HG03095 (cell line): ENCODE data around the gene CXXC1.
A peak's percentile ranks its signal among the peaks of the same experiment; 100 is the strongest.
"Not testable (repeated sequence)": the region's sequence is repeated elsewhere in the genome, so short reads cannot be mapped to it uniquely, and the experiment has no call there.

Experiments
- ATAC-seq: cut with Tn5 transposase; IDR thresholded peaks from one replicate; pipeline ENCODE4 v1.9.1; 2021; ENCODE audit warnings: moderate library complexity; ENCODE audit not compliant: unreplicated experiment

The CXXC1 gene

DNA sequence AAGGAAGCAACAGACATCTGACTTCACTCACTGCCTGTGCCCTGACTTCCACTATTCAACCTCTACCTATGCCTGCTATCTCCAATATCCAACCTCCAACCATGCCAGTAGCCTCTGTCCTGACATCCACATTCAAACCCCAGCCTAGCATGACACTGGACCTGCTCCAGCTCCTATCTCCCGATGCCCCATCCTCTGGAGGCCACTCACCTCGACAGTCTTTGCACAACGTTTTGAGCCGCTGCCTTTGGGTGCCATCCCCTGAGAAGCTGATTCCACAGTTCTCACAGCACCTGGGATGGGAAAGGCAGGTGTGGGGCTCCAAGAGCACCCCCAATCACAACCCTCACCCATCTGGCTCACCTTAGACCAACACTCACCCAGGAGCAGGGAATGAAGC is 11.0 kb downstream of the CXXC1 start:
- no peak for ATAC-seq

DNA sequence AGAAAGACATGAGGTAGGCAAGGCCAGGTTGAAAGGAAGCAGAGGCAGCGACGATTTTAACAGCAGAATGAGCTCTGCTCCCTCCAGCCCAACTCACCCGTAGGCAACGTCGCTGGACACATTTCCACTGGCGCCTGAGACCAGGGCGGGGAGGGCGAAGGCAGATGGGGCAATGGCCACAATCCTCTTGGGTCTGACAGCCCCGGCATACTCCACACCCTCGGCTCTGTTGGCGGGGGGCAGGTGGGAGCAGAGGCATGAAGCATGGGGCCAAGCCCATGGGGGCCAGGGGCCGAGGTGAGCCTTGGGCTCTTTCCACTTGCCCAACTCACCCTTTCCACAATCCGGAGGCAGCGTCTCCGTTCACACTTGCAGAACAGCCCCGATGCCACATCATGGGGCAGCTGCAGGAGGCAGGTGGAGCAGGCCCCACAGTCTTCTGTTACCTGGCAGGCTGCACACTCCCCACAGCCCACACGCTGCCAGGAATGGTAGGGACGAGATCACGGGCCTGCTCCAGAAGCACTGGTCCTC is 11.9 kb downstream of the CXXC1 start:
- ATAC-seq: no peak

DNA sequence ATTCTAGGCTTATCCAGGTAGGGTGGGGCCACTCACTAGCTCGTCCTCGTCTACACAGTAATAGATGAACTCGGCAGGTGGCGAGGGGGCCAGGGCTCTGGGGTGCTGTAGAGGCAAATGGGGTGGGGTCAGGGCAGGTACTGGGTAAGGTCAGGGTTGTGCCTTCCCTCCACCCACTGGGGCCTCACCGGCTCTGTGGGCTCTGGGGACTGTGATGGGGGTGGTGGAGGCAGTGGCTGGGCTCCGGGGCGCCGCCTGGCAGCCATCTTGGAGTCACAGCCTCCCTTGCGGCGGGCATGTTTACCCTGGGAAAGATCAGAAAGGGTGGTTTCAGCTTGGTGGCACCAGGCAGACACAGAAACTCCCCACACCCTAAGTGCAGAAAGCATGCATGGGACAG is 12.6 kb downstream of the CXXC1 start:
- no peak for ATAC-seq

DNA sequence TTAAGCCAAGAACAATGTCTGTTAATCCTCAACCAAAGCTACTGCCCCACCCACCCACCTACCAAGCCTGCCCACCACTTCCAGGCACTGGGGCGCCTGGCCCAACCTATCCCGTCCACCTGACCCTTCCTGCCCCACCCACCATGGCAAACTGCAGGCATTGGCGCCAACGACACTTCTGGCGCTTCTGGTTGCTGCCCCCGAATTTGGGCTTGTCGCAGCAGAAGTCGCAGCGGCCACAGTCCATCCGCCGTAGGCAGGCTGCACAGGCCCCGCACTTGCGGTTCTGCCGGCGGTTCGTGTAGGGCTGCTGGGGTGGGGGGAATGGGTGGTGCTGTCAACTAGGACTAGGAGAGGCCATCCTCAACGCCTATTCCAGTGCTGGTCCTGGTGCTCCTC is 13.4 kb downstream of the CXXC1 start:
- ATAC-seq: no peak

DNA sequence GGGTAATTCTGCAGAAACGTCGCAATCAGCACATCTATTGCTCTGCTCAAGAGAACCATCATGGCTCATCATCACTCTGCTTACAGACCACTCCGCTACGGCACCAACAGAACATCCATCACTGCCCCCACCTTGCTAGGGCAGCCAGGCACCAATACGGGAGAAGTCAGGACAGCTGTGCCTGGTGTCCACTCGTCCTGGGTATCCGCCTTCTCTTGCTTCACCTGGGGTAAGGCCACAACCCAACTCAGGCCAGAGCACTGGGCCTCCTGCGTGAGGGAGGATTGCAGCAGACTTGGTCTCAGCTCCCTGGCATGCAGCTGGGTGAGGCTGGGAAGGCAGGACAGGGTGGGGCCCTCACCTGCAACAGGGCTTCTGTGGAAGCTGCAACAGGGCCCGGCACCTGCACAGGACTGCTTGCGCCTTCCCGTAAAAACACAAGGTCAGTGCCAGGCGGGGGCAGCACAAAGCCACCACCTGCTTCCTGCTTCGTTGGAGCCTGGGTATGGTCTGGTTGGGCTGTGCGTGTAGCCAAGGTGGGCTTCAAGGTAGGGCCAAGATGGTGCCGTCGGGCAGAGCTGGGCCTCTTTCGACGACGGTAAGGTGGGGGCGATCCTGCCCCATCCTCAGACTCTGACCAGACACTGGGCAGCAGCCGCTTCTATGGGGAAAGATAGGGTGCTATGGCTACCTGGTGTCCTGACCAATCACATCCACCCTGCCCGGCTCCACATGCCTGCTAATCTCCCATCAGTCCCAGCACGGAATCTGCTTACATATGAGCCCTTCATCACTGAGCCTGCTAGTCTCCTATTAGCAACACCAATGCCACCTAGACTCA is 14.1 kb downstream of the CXXC1 start:
- no peak for ATAC-seq

DNA sequence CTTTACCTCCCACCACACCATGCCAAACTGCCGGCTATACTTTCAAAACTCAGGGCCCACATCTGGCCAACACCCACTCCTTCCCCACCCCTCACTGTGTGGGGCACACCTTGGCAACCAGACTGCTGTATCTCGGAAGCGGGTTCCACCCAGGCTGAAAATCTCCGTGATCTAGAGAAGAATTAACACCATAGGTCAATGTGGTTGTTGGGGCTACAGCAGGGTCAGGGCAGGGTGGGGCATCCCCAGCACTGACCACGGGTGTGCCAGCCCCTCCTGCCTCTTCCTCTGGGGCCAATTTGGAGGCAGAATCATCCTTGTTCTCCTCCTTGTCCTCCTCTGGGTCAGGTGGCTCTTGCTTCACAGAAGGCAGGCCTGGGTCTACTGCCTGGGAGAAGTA is 14.9 kb downstream of the CXXC1 start:
- ATAC-seq: no peak

DNA sequence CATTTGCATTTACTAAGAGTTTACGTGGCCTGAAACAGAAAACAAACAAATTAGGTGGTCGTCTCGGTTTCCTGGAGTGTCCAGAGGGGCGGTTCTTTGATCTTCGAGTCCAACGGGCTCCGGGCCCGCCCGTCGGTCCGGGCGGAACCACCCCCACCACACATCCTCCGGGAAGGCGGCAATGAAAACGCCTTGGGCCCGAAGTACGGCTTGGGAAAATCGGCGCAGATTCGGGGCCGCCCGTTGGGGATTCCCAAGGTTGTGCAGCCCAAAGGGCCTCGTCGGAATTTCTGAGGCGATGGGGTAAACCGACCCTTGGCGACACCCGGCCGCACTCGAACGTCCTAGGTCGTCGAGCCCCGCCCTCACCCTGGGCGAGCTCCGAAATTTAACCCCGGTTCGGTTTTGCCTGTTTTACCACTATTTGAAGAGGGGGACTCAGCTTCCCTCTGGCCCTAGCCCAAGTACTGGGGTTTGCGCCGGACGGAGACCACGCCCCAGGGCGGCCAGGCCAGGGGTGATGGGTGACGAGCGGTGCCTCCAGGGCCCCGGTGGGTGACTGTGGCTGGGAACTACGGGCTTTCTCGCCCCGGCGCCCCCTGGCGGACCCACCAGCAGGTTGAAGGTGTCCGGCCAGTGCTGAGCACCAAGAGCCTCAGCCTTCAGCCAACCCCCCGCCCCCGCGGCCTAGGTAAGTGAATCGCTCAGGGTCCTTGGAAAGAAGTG is 19.3 kb downstream of the CXXC1 start:
- ATAC-seq: peak; percentile 67

DNA sequence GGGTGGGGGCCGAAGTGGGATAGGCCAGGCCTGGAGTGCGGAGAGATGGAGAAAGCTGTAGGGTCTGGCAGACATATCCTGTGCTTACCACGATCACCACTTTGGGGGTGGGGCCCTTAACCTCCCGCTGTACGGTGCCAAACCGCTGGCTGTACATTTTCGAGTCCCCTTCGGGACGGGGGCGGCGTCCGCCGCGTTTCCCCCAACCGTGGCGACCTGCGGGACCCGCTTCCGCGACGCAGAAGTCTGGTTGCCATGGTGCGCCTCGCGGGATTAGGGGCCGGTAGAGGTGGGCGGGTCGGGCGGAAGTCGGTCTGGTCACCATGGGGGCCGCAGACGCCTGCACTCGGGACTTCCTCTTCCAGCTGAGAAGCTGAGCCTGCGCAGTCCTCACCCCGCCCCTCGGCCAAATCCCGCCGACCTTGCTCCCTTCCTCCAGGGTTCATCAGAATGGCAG is 21.2 kb downstream of the CXXC1 start, which contains the start of gene CFAP53:
TSS of gene CFAP53 (minus strand) at position 248 of the 457 bp plus-strand sequence. CDS start at position 157, 91 bp downstream.
- ATAC-seq: peak; percentile 84

DNA sequence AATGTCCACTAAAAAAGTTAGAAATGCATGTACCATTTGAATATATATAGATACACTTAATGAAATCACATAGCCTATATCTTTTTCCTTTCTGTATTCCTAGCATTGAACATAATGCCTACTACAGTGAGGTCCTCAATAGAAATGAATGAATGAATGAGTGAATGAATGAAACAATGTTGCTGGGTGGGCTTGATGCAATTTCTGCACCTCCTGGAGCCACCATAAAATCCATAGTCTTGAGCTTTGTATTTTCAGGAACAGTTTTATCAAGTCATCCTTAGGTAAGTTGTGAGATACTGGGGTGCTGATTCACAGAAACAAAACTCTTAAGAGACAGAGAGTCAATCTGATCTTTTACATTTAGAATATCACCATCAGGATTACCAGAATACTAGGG is 24.5 kb downstream of the CXXC1 start:
- ATAC-seq: no peak

DNA sequence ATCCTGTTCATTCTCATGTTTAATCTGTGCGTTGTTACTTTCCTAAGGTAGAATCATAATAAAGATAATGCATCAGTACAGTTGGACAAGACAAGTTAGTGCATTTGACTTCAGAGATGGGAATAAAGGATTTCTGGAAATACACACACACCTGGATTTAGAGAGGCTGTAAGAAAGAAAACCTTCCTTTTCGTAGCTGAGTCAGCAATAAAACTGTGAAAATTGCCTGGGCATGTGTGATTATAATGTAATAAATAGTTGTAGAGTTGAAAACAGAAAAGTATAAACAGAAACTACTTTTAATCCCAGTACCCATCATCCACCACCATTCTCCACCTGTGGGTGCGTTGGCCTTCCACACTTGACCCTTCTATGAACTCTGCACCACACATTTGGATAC is 36.6 kb downstream of the CXXC1 start:
- no peak for ATAC-seq

DNA sequence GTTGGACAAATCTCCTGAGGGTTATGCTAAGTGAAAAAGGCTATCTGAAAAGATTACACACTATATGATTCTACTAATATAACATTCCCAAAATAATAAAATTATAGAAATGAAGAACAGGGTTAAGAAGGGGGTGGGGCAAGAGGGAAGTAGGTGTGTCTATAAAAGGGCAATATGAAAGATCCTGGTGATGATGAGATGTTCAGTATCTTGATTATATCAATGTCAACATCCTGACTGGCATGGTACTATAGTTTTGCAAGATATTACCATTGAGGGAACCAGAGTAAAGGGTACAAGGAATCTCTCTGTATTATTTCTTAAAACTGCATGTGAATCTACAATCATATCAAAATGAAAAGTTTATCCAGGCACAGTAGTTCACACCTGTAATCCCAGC is 37.9 kb downstream of the CXXC1 start:
- ATAC-seq: no peak

DNA sequence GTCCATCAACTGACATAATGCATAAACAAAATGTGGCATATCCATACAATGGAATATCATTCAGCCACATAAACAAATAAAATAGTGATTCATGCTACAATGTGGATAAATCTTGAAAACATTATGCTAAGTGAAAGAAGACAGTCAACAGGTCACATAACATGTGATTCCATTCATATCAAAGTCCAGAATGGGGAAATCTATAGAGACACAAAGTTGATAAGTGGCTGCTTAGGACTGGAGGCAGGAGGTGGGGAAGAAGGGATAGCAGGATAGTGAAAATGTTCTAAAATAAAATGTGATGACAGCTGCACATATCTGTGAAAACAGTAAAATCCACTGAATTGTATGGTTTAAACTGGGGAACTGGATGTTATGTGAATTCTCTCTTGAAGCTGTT is 39.9 kb downstream of the CXXC1 start:
- no peak for ATAC-seq

DNA sequence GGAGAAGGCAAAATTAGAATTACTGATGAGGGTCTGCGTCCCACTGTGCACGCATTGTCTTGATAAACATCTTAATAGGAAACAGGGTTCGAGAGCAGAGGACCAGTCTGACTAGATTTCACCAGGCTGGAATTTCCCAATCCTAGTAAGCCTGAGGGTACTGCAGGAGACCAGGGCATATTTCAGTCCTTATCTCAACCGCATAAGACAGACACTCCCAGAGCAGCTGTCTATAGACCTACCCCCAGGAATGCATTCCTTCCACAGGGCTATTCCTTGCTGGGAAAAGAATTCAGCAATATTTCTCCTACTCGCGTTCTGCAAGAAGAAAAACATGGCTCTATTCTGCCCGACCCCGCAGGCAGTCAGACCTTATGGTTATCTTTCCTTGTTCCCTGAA is 45.7 kb downstream of the CXXC1 start:
- ATAC-seq: not testable (repeated sequence)

DNA sequence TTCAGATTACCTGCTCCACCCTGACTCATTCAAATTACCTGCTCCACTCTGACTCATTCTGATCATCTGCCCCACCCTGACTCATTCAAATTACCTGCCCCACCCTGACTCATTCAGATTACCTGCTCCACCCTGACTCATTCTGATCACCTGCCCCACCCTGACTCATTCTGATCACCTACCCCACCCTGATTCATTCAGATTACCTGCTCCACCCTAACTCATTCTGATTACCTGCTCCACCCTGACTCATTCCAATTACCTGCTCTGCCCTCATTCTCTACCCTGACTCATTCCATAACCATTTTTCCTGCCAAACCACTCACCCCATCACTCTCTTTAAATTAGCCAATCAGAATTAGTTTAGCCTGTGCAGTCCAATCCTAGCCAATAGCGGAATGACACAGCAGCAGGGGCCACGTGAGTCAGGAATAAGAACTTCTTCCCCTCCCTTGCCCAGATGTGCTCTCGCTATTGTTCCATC is 47.4 kb downstream of the CXXC1 start:
- no peak for ATAC-seq

DNA sequence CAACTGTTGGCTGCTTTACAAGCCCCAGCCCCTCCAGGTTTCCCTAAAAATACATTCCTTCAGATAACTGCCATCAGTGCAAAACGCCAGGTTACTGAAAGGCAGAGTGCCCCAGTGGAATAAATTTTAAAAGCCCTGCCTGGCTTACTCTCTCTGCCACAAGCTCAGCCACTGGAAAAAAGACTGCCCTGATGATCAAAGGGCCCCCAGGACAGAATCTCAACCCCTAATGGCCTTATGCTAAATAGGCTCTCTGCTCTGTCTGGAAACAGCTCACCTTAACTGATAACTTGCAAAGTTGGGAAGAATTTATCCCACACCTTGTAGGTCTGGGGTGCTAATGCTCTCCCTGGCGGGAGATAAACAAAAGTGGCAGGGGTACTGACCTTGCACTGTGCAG is 55.1 kb downstream of the CXXC1 start:
- no peak for ATAC-seq
